MG63 (cell line): ENCODE measurements around the gene CDIPT. TPM values are rescaled to one million over a fixed set of nuclear protein-coding genes. Genes with fewer than 3 reads are reported as not detected.
"Not testable (repeated sequence)": the region's sequence is repeated elsewhere in the genome, so short reads cannot be mapped to it uniquely, and the experiment has no call there.

Experiments used
- DNase-seq: peaks from one replicate; pipeline ENCODE4 v3.0.0-alpha.2; 2020
- H3K27me3 ChIP-seq: fragments of 250-450 bp; sonication (Bioruptor Pico); 2 replicates; pipeline ENCODE4 v1.5.1; 2020; ENCODE audit warnings: mild to moderate bottlenecking, moderate library complexity
- H3K36me3 ChIP-seq: fragments of 250-450 bp; sonication (Bioruptor Pico); 2 replicates; pipeline ENCODE4 v1.5.1; 2020; ENCODE audit warnings: mild to moderate bottlenecking, moderate library complexity
- H3K4me3 ChIP-seq: fragments of 250-450 bp; sonication (Bioruptor Pico); 2 replicates; pipeline ENCODE4 v1.5.1; 2020; ENCODE audit warnings: mild to moderate bottlenecking, moderate library complexity
- H3K9me3 ChIP-seq: fragments of 250-450 bp; sonication (Bioruptor Pico); 2 replicates; pipeline ENCODE4 v1.5.1; 2020; ENCODE audit warnings: mild to moderate bottlenecking, moderate library complexity
- total RNA-seq: library from RNA; depleted of rRNA; stranded (reverse); fragments of >200 nt; shearing (Covaris generic); gene quantifications from 2 replicates; pipeline ENCODE4 v1.2.3, GENCODE V29; 2014; ENCODE audit warnings: low replicate concordance; rRNA removed

CDIPT gene
- total RNA-seq: 64.9 and 78.6 TPM in 2 replicates

GRCh38 chr16:29862884-29863668 is at the start of gene CDIPT:
CDIPT (minus strand) TSS chr16:29863226; CDS start chr16:29862857, 369 bp downstream.
- Histone ChIP-seq H3K27me3 (no peaks in the 10 kb centered on the region), H3K9me3 (no peaks in the 10 kb centered on the region), H3K4me3 (peak within 1 kb of the TSS; percentile 76), H3K36me3 (peaks cover 34% of the 10 kb centered on the region)
- peak; percentile 95 for DNase-seq

GRCh38 chr16:29912087-29912486 is 49.1 kb upstream of the CDIPT start:
- Histone ChIP-seq H3K4me3 (no peak overlapping the region), H3K27me3 (no peaks in the 10 kb centered on the region), H3K9me3 (no peaks in the 10 kb centered on the region), H3K36me3 (peaks cover 43% of the 10 kb centered on the region)
- no peak for DNase-seq

GRCh38 chr16:29911676-29912010 is 48.6 kb upstream of the CDIPT start:
- Histone ChIP-seq H3K9me3 (no peaks in the 10 kb centered on the region), H3K36me3 (peaks cover 41% of the 10 kb centered on the region), H3K4me3 (no peak overlapping the region), H3K27me3 (no peaks in the 10 kb centered on the region)
- DNase-seq: no peak

- no peak for DNase-seq
- Histone ChIP-seq H3K27me3 (no peaks in the 10 kb centered on the region), H3K36me3 (peaks cover 43% of the 10 kb centered on the region), H3K4me3 (no peak overlapping the region), H3K9me3 (no peaks in the 10 kb centered on the region)
Measured at GRCh38 chr16:29910819-29911675, 48.0 kb upstream of the CDIPT start.

GRCh38 chr16:29909851-29910250 is 46.8 kb upstream of the CDIPT start:
- not testable (repeated sequence) for H3K27me3 ChIP-seq, DNase-seq, H3K9me3 ChIP-seq, H3K4me3 ChIP-seq
- H3K36me3 ChIP-seq: peaks cover 44% of the 10 kb centered on the region

GRCh38 chr16:29909391-29909790 is 46.4 kb upstream of the CDIPT start:
- no peak for DNase-seq

GRCh38 chr16:29908719-29909220 is 45.7 kb upstream of the CDIPT start:
- no peak for DNase-seq
- H3K27me3 ChIP-seq: no peaks in the 10 kb centered on the region
- H3K36me3 ChIP-seq: peaks cover 48% of the 10 kb centered on the region
- H3K4me3 ChIP-seq: no peak overlapping the region
- no peaks in the 10 kb centered on the region for H3K9me3 ChIP-seq

More at GRCh38 chr16:29909391-29909790, 46.4 kb upstream of the CDIPT start:
- no peak overlapping the region for H3K4me3 ChIP-seq
- H3K36me3 ChIP-seq: peaks cover 45% of the 10 kb centered on the region
- no peaks in the 10 kb centered on the region for H3K27me3 ChIP-seq
- H3K9me3 ChIP-seq: no peaks in the 10 kb centered on the region

GRCh38 chr16:29907973-29908372 is 44.9 kb upstream of the CDIPT start:
- Histone ChIP-seq H3K27me3 (no peaks in the 10 kb centered on the region), H3K4me3 (no peak overlapping the region), H3K36me3 (peaks cover 54% of the 10 kb centered on the region), H3K9me3 (no peaks in the 10 kb centered on the region)
- no peak for DNase-seq

- Histone ChIP-seq H3K27me3 (no peaks in the 10 kb centered on the region), H3K9me3 (no peaks in the 10 kb centered on the region), H3K4me3 (no peak overlapping the region), H3K36me3 (peaks cover 59% of the 10 kb centered on the region)
- no peak for DNase-seq
Measured at GRCh38 chr16:29906520-29907244, 43.7 kb upstream of the CDIPT start.

GRCh38 chr16:29905668-29906067 is 42.6 kb upstream of the CDIPT start:
- no peaks in the 10 kb centered on the region for H3K9me3 ChIP-seq
- no peaks in the 10 kb centered on the region for H3K27me3 ChIP-seq
- no peak overlapping the region for H3K4me3 ChIP-seq
- H3K36me3 ChIP-seq: peaks cover 50% of the 10 kb centered on the region
- DNase-seq: no peak

GRCh38 chr16:29904947-29905346 is 41.9 kb upstream of the CDIPT start:
- Histone ChIP-seq H3K36me3 (peaks cover 50% of the 10 kb centered on the region), H3K27me3 (no peaks in the 10 kb centered on the region), H3K9me3 (no peaks in the 10 kb centered on the region), H3K4me3 (no peak overlapping the region)
- no peak for DNase-seq

- peaks cover 47% of the 10 kb centered on the region for H3K36me3 ChIP-seq
- H3K4me3 ChIP-seq: no peak overlapping the region
- H3K9me3 ChIP-seq: no peaks in the 10 kb centered on the region
- no peak for DNase-seq
- no peaks in the 10 kb centered on the region for H3K27me3 ChIP-seq
Measured at GRCh38 chr16:29903590-29903989, 40.6 kb upstream of the CDIPT start.

- DNase-seq: no peak
- H3K27me3 ChIP-seq: no peaks in the 10 kb centered on the region
- H3K36me3 ChIP-seq: peaks cover 40% of the 10 kb centered on the region
- H3K4me3 ChIP-seq: peak overlapping the region; percentile 95
- no peaks in the 10 kb centered on the region for H3K9me3 ChIP-seq
Measured at GRCh38 chr16:29901607-29901945, 38.5 kb upstream of the CDIPT start.

GRCh38 chr16:29900888-29901606 is 38.0 kb upstream of the CDIPT start:
- Histone ChIP-seq H3K4me3 (peak overlapping the region; percentile 95), H3K27me3 (no peaks in the 10 kb centered on the region), H3K9me3 (no peaks in the 10 kb centered on the region), H3K36me3 (peaks cover 35% of the 10 kb centered on the region)
- peak; percentile 29 for DNase-seq

- peak within 1 kb of the TSS; percentile 95 for H3K4me3 ChIP-seq
- DNase-seq: peak; percentile 99
- H3K9me3 ChIP-seq: no peaks in the 10 kb centered on the region
- H3K27me3 ChIP-seq: no peaks in the 10 kb centered on the region
- H3K36me3 ChIP-seq: peaks cover 29% of the 10 kb centered on the region
Measured at GRCh38 chr16:29900102-29900887, 37.3 kb upstream of the CDIPT start, which contains the start of gene ASPHD1. ASPHD1 (plus strand) TSS chr16:29900488; CDS start chr16:29900972, 484 bp downstream.
